Kidney (tissue), 14 donors: ENCODE data around the gene STK36. TPM values are rescaled to one million over a fixed set of nuclear protein-coding genes. Genes with fewer than 3 reads are reported as not detected.

Experiments
- DNase-seq, 5 donors: peaks; one replicate each; pipeline ENCODE4 v3.0.0-alpha.2; 2013 to 2020
- FAIRE-seq: peaks from 2 replicates; lab custom pipeline; 2012; peaks lifted over from hg19 to GRCh38; lab: Jason Lieb, UNC
- H3K27ac ChIP-seq, 2 donors: one replicate each; pipeline ENCODE4 v1.7.0; 2013; ENCODE audit warnings: low read depth in 2 of 2, low read length in 2 of 2, inconsistent platforms in 1 of 2
- H3K27me3 ChIP-seq: one replicate; pipeline ENCODE4 v1.7.1; 2013; ENCODE audit warnings: low read length, inconsistent platforms; ENCODE audit not compliant: control insufficient read depth, insufficient read depth
- H3K36me3 ChIP-seq, 3 donors: one replicate each; pipeline versions ENCODE4 v1.7.0 to v1.7.1; 2013; ENCODE audit warnings: low read length in 3 of 3, control low read depth in 1 of 3, inconsistent platforms in 1 of 3; ENCODE audit not compliant: insufficient read depth in 3 of 3, control insufficient read depth in 2 of 3
- H3K4me1 ChIP-seq, 3 donors: one replicate each; pipeline versions ENCODE4 v1.7.0 to v1.7.1; 2013; ENCODE audit warnings: low read length in 3 of 3, inconsistent platforms in 1 of 3, low read depth in 1 of 3; ENCODE audit not compliant: control insufficient read depth in 2 of 3, insufficient read depth in 2 of 3
- H3K4me3 ChIP-seq, 3 donors: one replicate each; pipeline versions ENCODE4 v1.7.0 to v1.8.1; 2013; ENCODE audit warnings: low read length in 3 of 3, control low read depth in 1 of 3, inconsistent platforms in 1 of 3
- H3K9ac ChIP-seq, 3 donors: one replicate each; pipeline versions ENCODE4 v1.7.0 to v1.7.1; 2013; ENCODE audit warnings: low read length in 3 of 3, control low read depth in 1 of 3, inconsistent platforms in 1 of 3
- H3K9me3 ChIP-seq, 3 donors: one replicate each; pipeline versions ENCODE4 v1.7.0 to v1.7.1; 2013; ENCODE audit warnings: low read length in 3 of 3, control low read depth in 1 of 3, inconsistent platforms in 1 of 3; ENCODE audit not compliant: control insufficient read depth in 2 of 3, insufficient read depth in 1 of 3
- CTCF ChIP-seq: IDR thresholded peaks from 3 replicates; pipeline ENCODE4 v1.5.1; 2012; ENCODE audit warnings: mild to moderate bottlenecking, moderate library complexity, borderline replicate concordance; ENCODE audit not compliant: insufficient read depth; ENCODE audit errors: extremely low read depth
- intact Hi-C: fragments of 100-400 bp; cut with DNase I; formaldehyde crosslinking; loops from one replicate; pipeline ENCODE4 v1.11.1; 2022
- polyA plus RNA-seq: library from polyadenylated mRNA; stranded (reverse); fragments of 350-450 nt; fragmentation: Illumina TruSeq; extraction: RNeasy Lipid Tissue Mini Kit (QIAGEN cat#74804); gene quantifications from one replicate; pipeline ENCODE4 v1.2.3, GENCODE V29; 2014; ENCODE audit warnings: low read depth, low replicate concordance; ENCODE audit not compliant: insufficient read depth
- total RNA-seq: library from RNA; stranded (reverse); fragmentation: NEBNext Ultra II Directional; extraction: Animal tissue kit (Norgen Biotek cat#: 25700); gene quantifications from one replicate; pipeline ENCODE4 v1.2.1, GENCODE V29; 2021
- donor health status: control.
- donor health status: control.
- donor health status: control.
- donor health status: control.
- donor health status: control.
- donor health status: DM: yes; HTN: yes; CAD: no.
- donor health status: Normal renal cell carcinoma (clear cell type).

The STK36 gene
- total and polyA plus RNA-seq, 2 donors from 2014 or later = 18.5 to 53.7 TPM

- no peak for DNase-seq
- FAIRE-seq = no peak
- TF ChIP-seq CTCF = no peak
- Histone ChIP-seq H3K27ac (peak overlapping the region; percentile 75 to 85), H3K9me3 (no peaks in the 10 kb centered on the region), H3K4me3 (no peak overlapping the region), H3K27me3 (no peaks in the 10 kb centered on the region), H3K4me1 (peaks cover 0 to 20% (median 9%) of the 10 kb centered on the region in 3 donors), H3K36me3 (peaks cover 8 to 38% (median 21%) of the 10 kb centered on the region in 3 donors), H3K9ac (no peak overlapping the region)
- intact Hi-C loops = no loop called here
These were observed 28.1 kb upstream of the STK36 start for GRCh38 chr2:218643751-218644310.

GRCh38 chr2:218644721-218645120, 27.2 kb upstream of the STK36 start:
- Histone ChIP-seq H3K9ac (peak overlapping the region in 1 of 3 donors; percentile 38), H3K27ac (peak overlapping the region; percentile 75 to 85), H3K9me3 (no peaks in the 10 kb centered on the region), H3K4me1 (peaks cover 0 to 20% (median 9%) of the 10 kb centered on the region in 3 donors), H3K36me3 (peaks cover 8 to 39% (median 26%) of the 10 kb centered on the region in 3 donors), H3K4me3 (no peak overlapping the region), H3K27me3 (no peaks in the 10 kb centered on the region)
- DNase-seq = no peak
- FAIRE-seq = no peak
- peak; percentile 42 for TF ChIP-seq CTCF
- intact Hi-C loops = no loop called here

GRCh38 chr2:218645126-218645525, 26.8 kb upstream of the STK36 start:
- Histone ChIP-seq H3K4me1 (peaks cover 0 to 20% (median 9%) of the 10 kb centered on the region in 3 donors), H3K9ac (peak overlapping the region in 1 of 3 donors; percentile 56), H3K27me3 (no peaks in the 10 kb centered on the region), H3K9me3 (no peaks in the 10 kb centered on the region), H3K4me3 (no peak overlapping the region), H3K27ac (peak overlapping the region; percentile 85 to 88), H3K36me3 (peaks cover 7 to 41% (median 26%) of the 10 kb centered on the region in 3 donors)
- no peak for TF ChIP-seq CTCF
- FAIRE-seq (peak; percentile 63), DNase-seq (peak in 2 of 5 donors; percentile 22 to 49)
- intact Hi-C loops = no loop called here
